SK-N-SH (cell line): Measurements from ENCODE around the gene WDR48. TPM values are rescaled to one million over a fixed set of nuclear protein-coding genes. Genes with fewer than 3 reads are reported as not detected.

Experiments used
- CTCF ChIA-PET: fragments of 300-600, 350-600 bp; formaldehyde crosslinking; extraction: SDS; loops from one replicate; lab custom pipeline; 2021; lab: Yijun Ruan, JAX
- POLR2A ChIA-PET: fragments of 350-600 bp; sonication (Branson Sonifier 250); formaldehyde crosslinking; extraction: SDS; loops from one replicate; lab custom pipeline; 2020; ENCODE audit warnings: antibody characterized with exemption, inconsistent platforms; lab: Yijun Ruan, JAX
- DNase-seq: peaks from one replicate; pipeline ENCODE4 v3.0.0; 2012
- H2AFZ ChIP-seq: fragments of 200-600 bp; sonication (generic); 2 replicates; pipeline ENCODE4 v1.8.1; 2016; ENCODE audit warnings: antibody characterized with exemption, mild to moderate bottlenecking, low read depth
- H3F3A ChIP-seq: fragments of 200-600 bp; sonication (generic); replicated peaks from 2 replicates; pipeline ENCODE3; 2016; ENCODE audit warnings: antibody characterized with exemption, mild to moderate bottlenecking; ENCODE audit not compliant: insufficient read depth
- H3K27ac ChIP-seq, 2 experiments: fragments of 200-500 bp in 1 of 2; fragments of 200-600 bp in 1 of 2; sonication (Bioruptor generic) in 1 of 2; sonication (generic), shearing (Covaris generic) in 1 of 2; 2 replicates each; pipeline versions ENCODE4 v1.5.1 to v1.6.1; 2014 to 2016; ENCODE audit warnings: low read depth in 2 of 2, inconsistent platforms in 1 of 2, low read length in 1 of 2, mild to moderate bottlenecking in 1 of 2, mixed read lengths in 1 of 2
- H3K27me3 ChIP-seq: fragments of 200-600 bp; sonication (generic), shearing (Covaris generic); 2 replicates; pipeline ENCODE4 v1.6.1; 2016; ENCODE audit warnings: mixed run types; ENCODE audit not compliant: insufficient read depth
- H3K36me3 ChIP-seq, 2 experiments: fragments of 200-500 bp in 1 of 2; fragments of 200-600 bp in 1 of 2; sonication (Bioruptor generic) in 1 of 2; sonication (generic) in 1 of 2; replicated peaks in 1 of 2; 2 replicates each; pipeline versions ENCODE3 to v1.5.1; 2014 to 2016; ENCODE audit warnings: low read length in 1 of 2, mild to moderate bottlenecking in 1 of 2; ENCODE audit not compliant: insufficient read depth in 2 of 2, control insufficient read depth in 1 of 2
- H3K4me1 ChIP-seq, 2 experiments: fragments of 200-500 bp in 1 of 2; fragments of 200-600 bp in 1 of 2; sonication (Bioruptor generic) in 1 of 2; sonication (generic), shearing (Covaris generic) in 1 of 2; 2 replicates each; pipeline versions ENCODE4 v1.5.1 to v1.6.1; 2014 to 2016; ENCODE audit warnings: low read depth in 1 of 2, low read length in 1 of 2, mixed run types in 1 of 2; ENCODE audit not compliant: insufficient read depth in 2 of 2, control insufficient read depth in 1 of 2
- H3K4me2 ChIP-seq: fragments of 200-600 bp; sonication (generic), shearing (Covaris generic); 2 replicates; pipeline ENCODE4 v1.6.1; 2017; ENCODE audit warnings: mixed run types
- H3K4me3 ChIP-seq, 2 experiments: fragments of 200-500 bp in 1 of 2; fragments of 200-600 bp in 1 of 2; sonication (Bioruptor generic) in 1 of 2; sonication (generic), shearing (Covaris generic) in 1 of 2; 2 replicates each; pipeline versions ENCODE4 v1.5.1 to v1.8.1; 2014 to 2016; ENCODE audit warnings: low read depth in 2 of 2, inconsistent platforms in 1 of 2, low read length in 1 of 2, mild to moderate bottlenecking in 1 of 2, mixed read lengths in 1 of 2, moderate library complexity in 1 of 2
- H3K79me2 ChIP-seq: fragments of 200-600 bp; sonication (generic); 2 replicates; pipeline ENCODE4 v1.8.1; 2017; ENCODE audit warnings: mild to moderate bottlenecking; ENCODE audit not compliant: insufficient read depth
- H3K9ac ChIP-seq: fragments of 200-600 bp; sonication (generic); 2 replicates; pipeline ENCODE4 v1.6.1; 2017; ENCODE audit warnings: mixed run types
- H3K9me2 ChIP-seq: fragments of 200-600 bp; sonication (generic); 2 replicates; pipeline ENCODE4 v1.6.1; 2017; ENCODE audit warnings: mixed run types
- H3K9me3 ChIP-seq: fragments of 200-600 bp; sonication (generic); 2 replicates; pipeline ENCODE4 v1.6.1; 2017; ENCODE audit warnings: mixed run types, mild to moderate bottlenecking, moderate library complexity
- H4K20me1 ChIP-seq: fragments of 200-600 bp; sonication (generic); 2 replicates; pipeline ENCODE4 v1.6.1; 2017; ENCODE audit warnings: mild to moderate bottlenecking, mixed run types; ENCODE audit not compliant: insufficient read depth
- CHD2 ChIP-seq: fragments of 150-350 bp; IDR thresholded peaks from 2 replicates; pipeline ENCODE4 v1.6.1; 2018; ENCODE audit warnings: low read length; ENCODE audit not compliant: partially characterized antibody
- CTCF ChIP-seq: fragments of 200-600 bp; sonication (generic); IDR thresholded peaks from 2 replicates; pipeline ENCODE4 v1.6.1; 2017; ENCODE audit warnings: antibody characterized with exemption, mild to moderate bottlenecking, moderate library complexity
- ELF1 ChIP-seq: IDR thresholded peaks from 2 replicates; pipeline ENCODE4 v1.4.0; 2012
- EP300 ChIP-seq, 2 experiments: IDR thresholded peaks; 2 replicates each; pipeline versions ENCODE4 v1.4.0 to v1.6.1; 2012; ENCODE audit warnings: borderline replicate concordance in 1 of 2, low read depth in 1 of 2, low read length in 1 of 2
- EZH2phosphoT487 ChIP-seq: fragments of 200-600 bp; sonication (generic); IDR thresholded peaks from 2 replicates; pipeline ENCODE4 v1.6.1; 2017; ENCODE audit warnings: low read depth, mixed run types, mild to moderate bottlenecking, antibody characterized with exemption, moderate library complexity, borderline replicate concordance
- FOSL2 ChIP-seq: IDR thresholded peaks from 2 replicates; pipeline ENCODE4 v1.4.0; 2012; ENCODE audit warnings: low read depth, mild to moderate bottlenecking, moderate library complexity, borderline replicate concordance
- FOXJ3 ChIP-seq: sonication (generic); formaldehyde crosslinking; IDR thresholded peaks from 2 replicates; pipeline ENCODE4 v1.5.1; 2020; ENCODE audit warnings: mild to moderate bottlenecking, missing genetic modification reagents
- FOXM1 ChIP-seq: IDR thresholded peaks from 2 replicates; pipeline ENCODE4 v1.4.0; 2012; ENCODE audit warnings: low read depth, mild to moderate bottlenecking
- GABPA ChIP-seq: IDR thresholded peaks from 2 replicates; pipeline ENCODE4 v1.4.0; 2012; ENCODE audit warnings: low read depth, mild to moderate bottlenecking
- GATA2 ChIP-seq: sonication (generic); formaldehyde crosslinking; IDR thresholded peaks from 2 replicates; pipeline ENCODE4 v1.5.0; 2020; ENCODE audit warnings: mild to moderate bottlenecking, missing genetic modification reagents
- NRF1 ChIP-seq: IDR thresholded peaks from 2 replicates; pipeline ENCODE4 v1.6.1; 2012; ENCODE audit warnings: low read depth, mild to moderate bottlenecking, low read length
- RAD21 ChIP-seq: IDR thresholded peaks from 2 replicates; pipeline ENCODE4 v1.6.1; 2012; ENCODE audit warnings: mild to moderate bottlenecking, low read length
- REST ChIP-seq: IDR thresholded peaks from 2 replicates; pipeline ENCODE4 v1.6.1; 2012; ENCODE audit warnings: mild to moderate bottlenecking, low read depth, low read length, moderate library complexity
- RFX5 ChIP-seq: IDR thresholded peaks from 2 replicates; pipeline ENCODE4 v1.6.1; 2012; ENCODE audit warnings: mild to moderate bottlenecking, improper control_type of control experiment, low read length
- SMC3 ChIP-seq: IDR thresholded peaks from 2 replicates; pipeline ENCODE4 v1.6.1; 2012; ENCODE audit warnings: low read depth, low read length, improper control_type of control experiment
- TCF12 ChIP-seq: IDR thresholded peaks from 2 replicates; pipeline ENCODE4 v1.4.0; 2012
- YY1 ChIP-seq: IDR thresholded peaks from 2 replicates; pipeline ENCODE4 v1.4.0; 2012; ENCODE audit warnings: low read depth, mild to moderate bottlenecking
- ZBTB33 ChIP-seq: IDR thresholded peaks from 2 replicates; pipeline ENCODE4 v1.4.0; 2012; ENCODE audit warnings: low read depth, borderline replicate concordance
- WGBS: methylation state at CpG from one replicate; pipeline ENCODE4 v1.1.6; 2017; ENCODE audit warnings: low lambda C conversion rate; 5-methylcytosine and 5-hydroxymethylcytosine counted together
- polyA plus RNA-seq, 3 experiments: library from polyadenylated mRNA; depleted of rRNA; stranded (reverse); fragments of >200 nt; gene quantifications; 2 replicates each; pipeline ENCODE4 v1.2.3, GENCODE V29; 2012
- TF ChIP-seq, protein P1 (sequence below): fragments of 150-350 bp; IDR thresholded peaks from 2 replicates; pipeline ENCODE4 v1.6.1; 2016; ENCODE audit warnings: mild to moderate bottlenecking, low read depth, low read length
- TF ChIP-seq, protein P2 (sequence below): IDR thresholded peaks from 2 replicates; pipeline ENCODE4 v1.4.0; 2012; ENCODE audit warnings: low read depth

The WDR48 gene
- polyA plus RNA-seq, 1 of the 3 experiments (the other 2 are of a cell fraction) = 12.1 TPM

GRCh38 chr3:39075910-39076309 lies 24.1 kb downstream of the WDR48 start:
- Histone ChIP-seq H3K36me3 (peaks cover 39 to 75% of the 10 kb centered on the region in 2 experiments), H3K9me3 (no peaks in the 10 kb centered on the region), H3K4me3 (no peak overlapping the region), H3K9ac (no peak overlapping the region), H3K4me1 (no peaks in the 10 kb centered on the region), H3F3A (no peaks in the 10 kb centered on the region), H3K27me3 (no peaks in the 10 kb centered on the region), H3K9me2 (no peaks in the 10 kb centered on the region), H3K27ac (no peak overlapping the region), H2AFZ (no peak overlapping the region), H4K20me1 (no peaks in the 10 kb centered on the region), H3K79me2 (no peaks in the 10 kb centered on the region), H3K4me2 (no peak overlapping the region)
- no peak for DNase-seq
- CTCF ChIA-PET = interaction anchor here (1.0 kb wide), 1 partner anchor 32 kb away, joined by 3 read pairs; the partner anchor contains the start of genes GORASP1 and TTC21A
- POLR2A ChIA-PET = no interaction called here
- TF ChIP-seq CTCF (no peak), RFX5 (no peak), GATA2 (CRISPR knock-in tag) (no peak), FOXM1 (no peak), ELF1 (no peak), EP300 (IDR thresholded peaks at IDR 0.05; ENCODE audit: borderline replicate concordance in 1 of 2, low read depth in 1 of 2, low read length in 1 of 2) (no peak), SMC3 (no peak), REST (no peak), CHD2 (no peak), GABPA (no peak), TCF12 (no peak), YY1 (no peak), NRF1 (no peak), RAD21 (no peak), EZH2phosphoT487 (no peak), ZBTB33 (no peak), FOXJ3 (CRISPR knock-in tag) (no peak), FOSL2 (no peak)
- TF ChIP-seq, protein P1, sequence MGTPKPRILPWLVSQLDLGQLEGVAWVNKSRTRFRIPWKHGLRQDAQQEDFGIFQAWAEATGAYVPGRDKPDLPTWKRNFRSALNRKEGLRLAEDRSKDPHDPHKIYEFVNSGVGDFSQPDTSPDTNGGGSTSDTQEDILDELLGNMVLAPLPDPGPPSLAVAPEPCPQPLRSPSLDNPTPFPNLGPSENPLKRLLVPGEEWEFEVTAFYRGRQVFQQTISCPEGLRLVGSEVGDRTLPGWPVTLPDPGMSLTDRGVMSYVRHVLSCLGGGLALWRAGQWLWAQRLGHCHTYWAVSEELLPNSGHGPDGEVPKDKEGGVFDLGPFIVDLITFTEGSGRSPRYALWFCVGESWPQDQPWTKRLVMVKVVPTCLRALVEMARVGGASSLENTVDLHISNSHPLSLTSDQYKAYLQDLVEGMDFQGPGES = no peak
- TF ChIP-seq, protein P2, sequence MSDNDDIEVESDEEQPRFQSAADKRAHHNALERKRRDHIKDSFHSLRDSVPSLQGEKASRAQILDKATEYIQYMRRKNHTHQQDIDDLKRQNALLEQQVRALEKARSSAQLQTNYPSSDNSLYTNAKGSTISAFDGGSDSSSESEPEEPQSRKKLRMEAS = no peak
- 92% methylated on average over 10 of the region's 10 CpGs for WGBS
